B cell (primary cell): ENCODE results near the gene RENBP.

Experiments
- CTCF ChIP-seq: fragments of 200-600 bp; IDR thresholded peaks from one replicate; pipeline ENCODE4 v1.8.0; 2022; ENCODE audit warnings: antibody characterized with exemption, mild to moderate bottlenecking
- EZH2 ChIP-seq: IDR thresholded peaks from 2 replicates; pipeline ENCODE4 v1.6.1; 2012; ENCODE audit warnings: borderline replicate concordance, low read depth, mild to moderate bottlenecking, moderate library complexity, low read length; ENCODE audit not compliant: insufficient read depth, poor library complexity, severe bottlenecking

- TF ChIP-seq CTCF (no peak), EZH2 (no peak)
These were observed 29.7 kb upstream of the RENBP start for GRCh38 chrX:153974003-153974725.
